Activated T-cell treated with anti-CD3 and anti-CD28 coated beads, Interleukin-2, amount 50 U/mL, for 4 hours (primary cell): ENCODE measurements around the gene ITGB1. TPM values are rescaled to one million over a fixed set of nuclear protein-coding genes. Genes with fewer than 3 reads are reported as not detected.
A peak's percentile ranks its signal among the peaks of the same experiment; 100 is the strongest.

ENCODE experiments used
- ATAC-seq, 2 donors: fragments of 200-7000 bp; cut with Tn5 transposase; one replicate each; pipeline ENCODE4 v1.10.0; 2021
- DNase-seq: peaks from one replicate; pipeline ENCODE4 v3.0.0-alpha.2; 2020
- H3K27me3 Mint-ChIP-seq: one replicate; pipeline ENCODE4 v1.8.0; 2021; ENCODE audit warnings: low read depth, mixed read lengths
- H3K36me3 Mint-ChIP-seq: one replicate; pipeline ENCODE4 v1.8.0; 2022; ENCODE audit warnings: mixed read lengths; ENCODE audit not compliant: insufficient read depth
- H3K4me1 Mint-ChIP-seq: one replicate; pipeline ENCODE4 v1.8.0; 2021; ENCODE audit warnings: low read depth, mixed read lengths
- H3K4me3 Mint-ChIP-seq: one replicate; pipeline ENCODE4 v1.8.0; 2021; ENCODE audit warnings: mild to moderate bottlenecking, moderate library complexity, mixed read lengths
- H3K9me3 Mint-ChIP-seq: one replicate; pipeline ENCODE4 v1.8.0; 2021; ENCODE audit warnings: mixed read lengths
- total RNA-seq, 3 donors: library from RNA; stranded (reverse); gene quantifications; one replicate each; pipeline ENCODE4 v1.2.1, GENCODE V29; 2021

The ITGB1 gene
- total RNA-seq, 3 donors from 2014 or later: 53.7 to 90.6 (median 58.6) TPM

DNA sequence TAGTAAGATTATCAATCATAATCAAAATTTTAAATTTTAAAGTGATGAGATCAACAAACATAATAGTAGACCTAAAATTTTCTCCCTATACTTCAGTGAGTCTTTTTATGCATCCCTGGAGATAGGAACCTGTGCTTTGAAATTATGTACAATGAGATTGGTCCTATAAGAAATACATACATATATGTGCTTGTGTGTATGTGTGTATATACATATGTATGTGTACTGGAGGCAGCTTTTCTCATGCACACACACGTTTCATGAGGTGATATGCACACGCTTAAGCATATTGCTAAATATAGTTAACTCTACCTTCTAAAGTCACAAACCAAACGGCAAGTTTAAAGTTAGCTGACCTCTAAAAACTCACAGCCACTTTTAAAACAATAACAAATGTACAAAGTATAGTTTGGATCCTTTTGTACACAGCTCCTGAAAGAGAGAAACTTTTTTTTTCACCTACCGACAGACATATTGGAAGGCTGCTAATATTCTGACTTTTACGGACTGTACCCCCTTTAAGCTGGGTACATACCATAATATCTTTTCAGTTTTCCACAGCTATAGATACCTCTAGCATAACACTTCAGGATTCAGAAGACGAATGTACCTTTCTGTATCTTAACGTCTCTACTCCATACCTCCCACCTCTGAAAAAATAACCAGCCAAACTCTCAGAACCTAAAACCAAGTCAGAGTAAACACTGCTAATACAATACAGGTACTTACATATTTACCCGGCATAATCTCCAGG, 3.3 kb downstream of the ITGB1 start:
- peaks cover 72% of the 10 kb centered on the region for H3K4me1 Mint-ChIP-seq
- H3K9me3 Mint-ChIP-seq: no peaks in the 10 kb centered on the region
- H3K4me3 Mint-ChIP-seq: peak overlapping the region; percentile 76
- DNase-seq (no peak), ATAC-seq (no peak)
- no peaks in the 10 kb centered on the region for H3K27me3 Mint-ChIP-seq
- H3K36me3 Mint-ChIP-seq: peaks cover 3% of the 10 kb centered on the region

GRCh38 chr10:32954080-32954479, 4.0 kb downstream of the ITGB1 start:
- no peak for ATAC-seq
- Mint-ChIP-seq H3K9me3 (no peaks in the 10 kb centered on the region), H3K36me3 (peaks cover 3% of the 10 kb centered on the region), H3K4me1 (peaks cover 70% of the 10 kb centered on the region), H3K4me3 (peak overlapping the region; percentile 76), H3K27me3 (no peaks in the 10 kb centered on the region)
- no peak for DNase-seq

- Mint-ChIP-seq H3K9me3 (no peaks in the 10 kb centered on the region), H3K4me1 (peaks cover 71% of the 10 kb centered on the region), H3K36me3 (peaks cover 3% of the 10 kb centered on the region), H3K4me3 (peak overlapping the region; percentile 76), H3K27me3 (no peaks in the 10 kb centered on the region)
- ATAC-seq (no peak), DNase-seq (no peak)
Observed at GRCh38 chr10:32953277-32953927, 4.6 kb downstream of the ITGB1 start.

- DNase-seq (no peak), ATAC-seq (no peak)
- H3K4me1 Mint-ChIP-seq: peaks cover 77% of the 10 kb centered on the region
- H3K9me3 Mint-ChIP-seq: no peaks in the 10 kb centered on the region
- H3K4me3 Mint-ChIP-seq: peak overlapping the region; percentile 76
- peaks cover 3% of the 10 kb centered on the region for H3K36me3 Mint-ChIP-seq
- H3K27me3 Mint-ChIP-seq: no peaks in the 10 kb centered on the region
Observed at GRCh38 chr10:32952541-32953276, 5.3 kb downstream of the ITGB1 start.

- Mint-ChIP-seq H3K27me3 (no peaks in the 10 kb centered on the region), H3K9me3 (no peaks in the 10 kb centered on the region), H3K4me1 (peaks cover 81% of the 10 kb centered on the region), H3K36me3 (peaks cover 3% of the 10 kb centered on the region), H3K4me3 (peak overlapping the region; percentile 39)
- DNase-seq: no peak
- ATAC-seq: no peak
Observed at GRCh38 chr10:32952094-32952493, 5.9 kb downstream of the ITGB1 start.

DNA sequence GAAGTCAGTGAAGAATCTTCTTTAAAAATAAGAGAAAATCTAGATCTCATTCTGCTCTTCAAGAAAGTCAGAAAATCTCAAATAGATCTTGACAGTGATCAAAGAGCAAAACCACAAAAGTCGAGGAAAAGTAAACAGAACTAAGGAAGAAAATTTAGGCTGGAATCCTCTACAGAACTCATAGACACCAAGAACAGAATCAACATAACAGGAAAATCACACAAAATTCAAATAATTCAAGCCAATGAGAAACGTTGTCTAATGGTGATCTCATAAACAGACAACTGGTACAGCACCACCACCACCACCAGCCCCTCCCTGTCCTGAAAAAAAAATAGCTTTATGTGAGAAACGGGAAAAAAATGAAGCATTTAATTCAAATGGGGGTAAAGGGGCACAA, 6.9 kb downstream of the ITGB1 start:
- Mint-ChIP-seq H3K4me3 (peak overlapping the region; percentile 50), H3K27me3 (no peaks in the 10 kb centered on the region), H3K36me3 (peaks cover 3% of the 10 kb centered on the region), H3K9me3 (no peaks in the 10 kb centered on the region), H3K4me1 (peaks cover 83% of the 10 kb centered on the region)
- no peak for DNase-seq
- no peak for ATAC-seq

GRCh38 chr10:32950591-32951108, 7.4 kb downstream of the ITGB1 start:
- DNase-seq (no peak), ATAC-seq (no peak)
- H3K27me3 Mint-ChIP-seq: no peaks in the 10 kb centered on the region
- peaks cover 4% of the 10 kb centered on the region for H3K36me3 Mint-ChIP-seq
- H3K4me1 Mint-ChIP-seq: peaks cover 82% of the 10 kb centered on the region
- H3K4me3 Mint-ChIP-seq: peak overlapping the region; percentile 50
- no peaks in the 10 kb centered on the region for H3K9me3 Mint-ChIP-seq

DNA sequence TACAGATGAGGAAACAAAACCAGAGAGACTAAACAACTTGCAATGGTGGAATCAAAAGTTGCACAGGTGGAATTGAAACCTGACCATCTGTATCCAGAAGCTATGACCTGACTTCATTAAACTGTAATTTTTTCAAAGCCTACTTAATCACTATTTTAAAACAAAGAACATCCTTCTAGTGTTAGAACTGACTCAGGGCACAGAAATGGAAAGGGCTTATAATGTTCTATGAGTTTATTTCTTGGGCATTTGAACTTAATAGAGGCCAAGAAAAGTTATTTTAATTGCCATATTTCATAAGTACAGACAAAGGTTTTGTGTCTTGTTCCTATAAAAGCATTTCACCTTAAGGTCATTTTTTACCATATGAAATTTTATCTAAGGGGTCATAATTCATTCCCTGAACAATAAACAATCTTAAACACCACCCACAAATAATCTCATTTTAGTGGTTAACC, 8.8 kb downstream of the ITGB1 start:
- Mint-ChIP-seq H3K4me3 (no peak overlapping the region), H3K36me3 (peaks cover 4% of the 10 kb centered on the region), H3K27me3 (no peaks in the 10 kb centered on the region), H3K4me1 (peaks cover 80% of the 10 kb centered on the region), H3K9me3 (no peaks in the 10 kb centered on the region)
- DNase-seq: no peak
- no peak for ATAC-seq

GRCh38 chr10:32948451-32948850, 9.6 kb downstream of the ITGB1 start:
- peaks cover 8% of the 10 kb centered on the region for H3K36me3 Mint-ChIP-seq
- H3K27me3 Mint-ChIP-seq: no peaks in the 10 kb centered on the region
- DNase-seq (no peak), ATAC-seq (peak in 1 of 2 donors; percentile 34)
- peaks cover 79% of the 10 kb centered on the region for H3K4me1 Mint-ChIP-seq
- no peaks in the 10 kb centered on the region for H3K9me3 Mint-ChIP-seq
- H3K4me3 Mint-ChIP-seq: peak overlapping the region; percentile 52

- DNase-seq (no peak), ATAC-seq (no peak)
- Mint-ChIP-seq H3K27me3 (no peaks in the 10 kb centered on the region), H3K36me3 (peaks cover 8% of the 10 kb centered on the region), H3K9me3 (no peaks in the 10 kb centered on the region), H3K4me1 (peaks cover 76% of the 10 kb centered on the region), H3K4me3 (no peak overlapping the region)
Observed at GRCh38 chr10:32947586-32947985, 10.4 kb downstream of the ITGB1 start.

DNA sequence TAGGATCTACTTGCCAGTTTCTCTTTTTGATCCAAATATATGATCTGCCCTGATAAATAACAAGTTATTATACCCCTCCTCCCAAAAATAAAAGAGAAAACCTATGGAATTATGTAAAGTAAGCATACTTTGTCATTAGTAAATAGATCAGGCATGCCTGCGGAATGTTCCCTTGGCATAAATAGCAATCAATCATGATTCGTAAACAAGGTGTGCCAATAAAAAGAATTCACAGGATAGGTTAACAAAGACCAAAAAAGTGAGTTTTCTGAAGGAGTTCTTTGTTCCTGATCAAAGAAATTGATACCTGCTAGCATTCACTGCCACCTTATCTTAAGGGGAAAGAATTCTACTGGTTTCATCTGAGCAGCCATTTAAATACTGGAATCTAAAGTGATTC, 11.9 kb downstream of the ITGB1 start:
- DNase-seq (no peak), ATAC-seq (no peak)
- no peaks in the 10 kb centered on the region for H3K27me3 Mint-ChIP-seq
- H3K4me3 Mint-ChIP-seq: no peak overlapping the region
- peaks cover 7% of the 10 kb centered on the region for H3K36me3 Mint-ChIP-seq
- H3K4me1 Mint-ChIP-seq: peaks cover 73% of the 10 kb centered on the region
- H3K9me3 Mint-ChIP-seq: no peaks in the 10 kb centered on the region

GRCh38 chr10:32943854-32944661, 14.0 kb downstream of the ITGB1 start:
- Mint-ChIP-seq H3K4me1 (peaks cover 71% of the 10 kb centered on the region), H3K4me3 (peak overlapping the region; percentile 54), H3K9me3 (no peaks in the 10 kb centered on the region), H3K36me3 (peaks cover 13% of the 10 kb centered on the region), H3K27me3 (no peaks in the 10 kb centered on the region)
- DNase-seq (no peak), ATAC-seq (no peak)

- Mint-ChIP-seq H3K4me3 (peak overlapping the region; percentile 54), H3K36me3 (peaks cover 14% of the 10 kb centered on the region), H3K27me3 (no peaks in the 10 kb centered on the region), H3K9me3 (no peaks in the 10 kb centered on the region), H3K4me1 (peaks cover 71% of the 10 kb centered on the region)
- ATAC-seq (no peak), DNase-seq (no peak)
Observed at GRCh38 chr10:32943395-32943794, 14.6 kb downstream of the ITGB1 start.

DNA sequence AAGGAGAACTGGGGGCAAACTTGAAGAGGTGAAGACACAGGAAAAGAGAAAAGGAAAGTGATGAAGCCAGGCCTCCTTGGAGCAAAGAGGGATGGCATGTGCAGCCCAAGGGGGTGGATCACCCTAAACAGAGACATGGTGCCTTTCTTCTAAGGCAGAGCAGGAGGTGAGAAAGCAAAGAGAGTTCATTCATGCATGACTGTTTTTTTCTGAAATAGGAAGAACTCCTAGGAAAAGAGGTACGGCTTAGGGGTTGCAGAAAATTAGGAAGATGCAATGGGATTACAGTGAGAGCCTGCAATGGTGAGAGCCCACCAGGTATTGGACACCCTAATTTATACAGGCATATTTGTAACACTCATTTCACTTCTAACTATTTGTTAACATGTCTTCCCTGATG, 15.9 kb downstream of the ITGB1 start:
- no peak for ATAC-seq
- Mint-ChIP-seq H3K27me3 (no peaks in the 10 kb centered on the region), H3K9me3 (no peaks in the 10 kb centered on the region), H3K4me3 (no peak overlapping the region), H3K36me3 (peaks cover 14% of the 10 kb centered on the region), H3K4me1 (peaks cover 69% of the 10 kb centered on the region)
- no peak for DNase-seq
